HCT116 (cell line): ENCODE data around the gene EXOSC5. TPM values are rescaled to one million over a fixed set of nuclear protein-coding genes. Genes with fewer than 3 reads are reported as not detected.

ENCODE experiments used
- ATAC-seq: fragments of 200-7000 bp; cut with Tn5 transposase; 2 replicates; pipeline ENCODE4 v1.9.1; 2020; ENCODE audit warnings: mild to moderate bottlenecking, moderate library complexity
- BruUV-seq: library from RNA; stranded (reverse); fragments of 400-500 nt; replicated peaks from 2 replicates; lab custom pipeline; 2021; lab: Mats Ljungman, UMichigan
- CTCF ChIA-PET: fragments of 300-600 bp; sonication (Branson Sonifier 250); formaldehyde crosslinking; loops from one replicate; lab custom pipeline; 2021; ENCODE audit warnings: antibody characterized with exemption; lab: Charles Lee
- POLR2A ChIA-PET: fragments of 300-600, 350-600 bp; sonication (Branson Sonifier 250); formaldehyde crosslinking; loops from one replicate; lab custom pipeline; 2021; ENCODE audit warnings: antibody characterized with exemption; lab: Charles Lee
- RAD21 ChIA-PET, 2 experiments: fragments of 300-600 bp; sonication (Branson Sonifier 250); formaldehyde crosslinking; loops; one replicate each; lab custom pipeline; 2023; ENCODE audit warnings: low total read pairs in 2 of 2; ENCODE audit not compliant: uncharacterized antibody in 2 of 2, unreplicated experiment in 2 of 2, low non-redundant PET in 1 of 2; lab: Charles Lee
- DNase-seq: peaks from one replicate; pipeline ENCODE4 v3.0.0-alpha.2; 2010; ENCODE audit warnings: low read depth, low spot score
- H2AFZ ChIP-seq: fragments of 200-600 bp; shearing (Covaris generic), sonication (generic); 2 replicates; pipeline ENCODE4 v1.6.1; 2017; ENCODE audit warnings: low read depth, mixed run types, mixed read lengths, antibody characterized with exemption, low read length; ENCODE audit not compliant: poor library complexity, severe bottlenecking
- H3K27ac ChIP-seq: 2 replicates; pipeline ENCODE4 v1.5.1; 2012; ENCODE audit warnings: low read depth, low read length
- H3K27me3 ChIP-seq: fragments of 200-600 bp; sonication (generic); 2 replicates; pipeline ENCODE4 v1.6.1; 2016; ENCODE audit warnings: mixed run types, low read length, mixed read lengths; ENCODE audit not compliant: insufficient read depth
- H3K36me3 ChIP-seq, 2 experiments: fragments of 200-500 bp in 1 of 2; fragments of 200-600 bp in 1 of 2; sonication (Bioruptor generic) in 1 of 2; sonication (generic) in 1 of 2; 2 replicates each; pipeline versions ENCODE4 v1.5.1 to v1.6.1; 2014 to 2016; ENCODE audit warnings: low read length in 2 of 2, inconsistent platforms in 1 of 2, mixed read lengths in 1 of 2, mixed run types in 1 of 2; ENCODE audit not compliant: insufficient read depth in 2 of 2, control insufficient read depth in 1 of 2
- H3K4me1 ChIP-seq, 2 experiments: fragments of 200-600 bp in 1 of 2; sonication (generic) in 1 of 2; 2 replicates each; pipeline versions ENCODE4 v1.5.1 to v1.6.1; 2012 to 2017; ENCODE audit warnings: low read length in 2 of 2, inconsistent platforms in 1 of 2, mild to moderate bottlenecking in 1 of 2, mixed read lengths in 1 of 2, mixed run types in 1 of 2, moderate library complexity in 1 of 2; ENCODE audit not compliant: insufficient read depth in 2 of 2, control insufficient read depth in 1 of 2
- H3K4me2 ChIP-seq: fragments of 200-600 bp; sonication (generic); 2 replicates; pipeline ENCODE4 v1.6.1; 2017; ENCODE audit warnings: mixed run types, low read length, mixed read lengths
- H3K4me3 ChIP-seq, 2 experiments: fragments of 200-600 bp in 1 of 2; sonication (generic) in 1 of 2; replicated peaks in 1 of 2; 2 replicates each; pipeline ENCODE4 v1.5.1; 2011 to 2016; ENCODE audit warnings: low read length in 2 of 2, control low read depth in 1 of 2, low read depth in 1 of 2, mild to moderate bottlenecking in 1 of 2, mixed read lengths in 1 of 2, mixed run types in 1 of 2
- H3K79me2 ChIP-seq: fragments of 200-600 bp; sonication (generic); 2 replicates; pipeline ENCODE4 v1.6.1; 2017; ENCODE audit warnings: mild to moderate bottlenecking, mixed run types, low read length, moderate library complexity, mixed read lengths; ENCODE audit not compliant: insufficient read depth
- H3K9ac ChIP-seq: fragments of 200-600 bp; sonication (generic); 2 replicates; pipeline ENCODE4 v1.6.1; 2016; ENCODE audit warnings: low read length, mixed read lengths
- H3K9me2 ChIP-seq: fragments of 200-600 bp; sonication (generic), shearing (Covaris generic); 2 replicates; pipeline ENCODE4 v1.6.1; 2017; ENCODE audit warnings: mixed run types, mild to moderate bottlenecking, moderate library complexity; ENCODE audit not compliant: insufficient read depth
- H3K9me3 ChIP-seq, 2 experiments: fragments of 200-500 bp in 1 of 2; fragments of 200-600 bp in 1 of 2; sonication (Bioruptor generic) in 1 of 2; sonication (generic) in 1 of 2; 2 replicates each; pipeline ENCODE4 v1.6.1; 2014 to 2017; ENCODE audit warnings: low read length in 2 of 2, mixed read lengths in 2 of 2, inconsistent platforms in 1 of 2, low read depth in 1 of 2, mild to moderate bottlenecking in 1 of 2, mixed run types in 1 of 2, moderate library complexity in 1 of 2; ENCODE audit not compliant: control insufficient read depth in 1 of 2, insufficient read depth in 1 of 2
- H4K20me1 ChIP-seq: fragments of 200-600 bp; sonication (generic), shearing (Covaris generic); 2 replicates; pipeline ENCODE4 v1.6.1; 2017; ENCODE audit warnings: mixed run types, mild to moderate bottlenecking, moderate library complexity; ENCODE audit not compliant: insufficient read depth
- ATF3 ChIP-seq: IDR thresholded peaks from 2 replicates; pipeline ENCODE4 v1.6.1; 2012
- CBX3 ChIP-seq: IDR thresholded peaks from 2 replicates; pipeline ENCODE4 v1.6.1; 2012; ENCODE audit warnings: low read depth
- CEBPB ChIP-seq: IDR thresholded peaks from 2 replicates; pipeline ENCODE4 v1.6.1; 2012; ENCODE audit warnings: low read depth
- CTCF ChIP-seq, 3 experiments: fragments of 200-600 bp in 1 of 3; sonication (generic) in 1 of 3; IDR thresholded peaks in 2 of 3; conservative IDR thresholded peaks in 1 of 3; 2 replicates each; pipeline ENCODE4 v1.5.1; 2012 to 2017; ENCODE audit warnings: low read depth in 2 of 3, low read length in 2 of 3, antibody characterized with exemption in 1 of 3, borderline replicate concordance in 1 of 3, control low read depth in 1 of 3, mild to moderate bottlenecking in 1 of 3, mixed read lengths in 1 of 3, mixed run types in 1 of 3, moderate library complexity in 1 of 3; ENCODE audit not compliant: insufficient read depth in 1 of 3
- EGR1 ChIP-seq: IDR thresholded peaks from 2 replicates; pipeline ENCODE4 v1.6.1; 2012; ENCODE audit warnings: low read depth
- ELF1 ChIP-seq: IDR thresholded peaks from 2 replicates; pipeline ENCODE4 v1.6.1; 2012; ENCODE audit warnings: low read depth, borderline replicate concordance
- EZH2 ChIP-seq: fragments of 200-600 bp; sonication (generic); IDR thresholded peaks from 2 replicates; pipeline ENCODE4 v1.6.1; 2017; ENCODE audit warnings: antibody characterized with exemption, mixed run types
- FOSL1 ChIP-seq: IDR thresholded peaks from 2 replicates; pipeline ENCODE4 v1.6.1; 2012; ENCODE audit warnings: low read depth
- POLR2A ChIP-seq: IDR thresholded peaks from 2 replicates; pipeline ENCODE4 v1.7.0; 2011; ENCODE audit warnings: borderline replicate concordance; ENCODE audit not compliant: insufficient read depth, insufficient read length; ENCODE audit errors: extremely low read depth
- POLR2AphosphoS5 ChIP-seq: IDR thresholded peaks from 2 replicates; pipeline ENCODE4 v1.6.1; 2011; ENCODE audit warnings: mild to moderate bottlenecking, low read depth, low read length, moderate library complexity
- RAD21 ChIP-seq: IDR thresholded peaks from 2 replicates; pipeline ENCODE4 v1.6.1; 2012; ENCODE audit warnings: low read depth, mild to moderate bottlenecking
- SP1 ChIP-seq: IDR thresholded peaks from 2 replicates; pipeline ENCODE4 v1.6.1; 2012; ENCODE audit warnings: low read depth
- YY1 ChIP-seq: IDR thresholded peaks from 2 replicates; pipeline ENCODE4 v1.6.1; 2011; ENCODE audit warnings: low read length, low read depth, moderate library complexity, mild to moderate bottlenecking; ENCODE audit not compliant: insufficient replicate concordance; ENCODE audit errors: extremely low read depth
- ZBTB33 ChIP-seq: IDR thresholded peaks from 2 replicates; pipeline ENCODE4 v1.6.1; 2011; ENCODE audit warnings: mild to moderate bottlenecking, low read length, moderate library complexity; ENCODE audit not compliant: insufficient replicate concordance; ENCODE audit errors: extremely low read depth
- ZNF274 ChIP-seq: fragments of 200-500 bp; sonication (Bioruptor generic); IDR thresholded peaks from 2 replicates; pipeline ENCODE4 v1.6.1; 2014; ENCODE audit warnings: mild to moderate bottlenecking, low read depth, low read length, inconsistent platforms
- intact Hi-C: fragments of 100-400 bp; cut with micrococcal nuclease; formaldehyde crosslinking; loops from 2 replicates; pipeline ENCODE4 v1.10.0; 2022
- total RNA-seq: library from RNA; stranded (reverse); gene quantifications from one replicate; pipeline ENCODE4 v1.2.1, GENCODE V29; 2021; ENCODE audit not compliant: unreplicated experiment

EXOSC5 gene
- total RNA-seq, 1 experiment from 2014 or later: 57.5 TPM

- TF ChIP-seq ZBTB33: no peak
- TF ChIP-seq RAD21: no peak
- no peak for TF ChIP-seq EZH2
- no peak for TF ChIP-seq ATF3
- no peak for TF ChIP-seq POLR2A
- TF ChIP-seq YY1: no peak
- TF ChIP-seq CBX3: no peak
- TF ChIP-seq CEBPB: no peak
- no peak for TF ChIP-seq EGR1
- no peak for TF ChIP-seq POLR2AphosphoS5
- TF ChIP-seq, all 23 proteins: peak for 0
These were observed 31.3 kb upstream of the EXOSC5 start (continued) for GRCh38 chr19:41428481-41428859.

- Histone ChIP-seq H2AFZ (no peak overlapping the region), H3K27me3 (no peaks in the 10 kb centered on the region), H4K20me1 (no peaks in the 10 kb centered on the region), H3K27ac (no peak overlapping the region), H3K4me1 (peaks cover 0 to 5% of the 10 kb centered on the region in 2 experiments; a peak in 2 of 4 replicates), H3K9ac (no peak overlapping the region), H3K36me3 (peaks cover 0 to 12% of the 10 kb centered on the region in 2 experiments; a peak in 2 of 4 replicates), H3K9me3 (no peaks in the 10 kb centered on the region), H3K79me2 (no peaks in the 10 kb centered on the region), H3K9me2 (no peaks in the 10 kb centered on the region), H3K4me2 (no peak overlapping the region), H3K4me3 (no peak overlapping the region)
- ATAC-seq: no peak
- TF ChIP-seq CBX3 (no peak), POLR2AphosphoS5 (no peak), RAD21 (no peak), CTCF (IDR thresholded peaks at IDR 0.05 in 2 of 3, conservative IDR thresholded peaks at IDR 0.05 in 1 of 3; ENCODE audit: borderline replicate concordance in 1 of 3, insufficient read depth in 1 of 3, low read depth in 2 of 3, low read length in 2 of 3) (no peak), ZNF274 (no peak), FOSL1 (no peak), EGR1 (no peak), POLR2A (no peak), ELF1 (no peak), SP1 (no peak), ZBTB33 (no peak)
- no TSS peak for BruUV-seq
- no peak for DNase-seq
- RAD21 ChIA-PET: no interaction called here
- CTCF ChIA-PET: no interaction called here
- intact Hi-C loops: no loop called here
- POLR2A ChIA-PET: interaction anchor here (1.5 kb wide), 1 partner anchor 10 kb away, joined by 4 read pairs; no protein-coding TSS in a partner anchor
These were observed 30.7 kb upstream of the EXOSC5 start for GRCh38 chr19:41427647-41428480.
